Measurements from ENCODE around the gene ULBP3. TPM values are rescaled to one million over a fixed set of nuclear protein-coding genes. Genes with fewer than 3 reads are reported as not detected.
A peak's percentile ranks its signal among the peaks of the same experiment; 100 is the strongest.
"Not testable (repeated sequence)": the region's sequence is repeated elsewhere in the genome, so short reads cannot be mapped to it uniquely, and the experiment has no call there.

The ULBP3 gene
- total RNA-seq, 2 donors from 2014 or later = 1.8 to 1.9 TPM

DNA sequence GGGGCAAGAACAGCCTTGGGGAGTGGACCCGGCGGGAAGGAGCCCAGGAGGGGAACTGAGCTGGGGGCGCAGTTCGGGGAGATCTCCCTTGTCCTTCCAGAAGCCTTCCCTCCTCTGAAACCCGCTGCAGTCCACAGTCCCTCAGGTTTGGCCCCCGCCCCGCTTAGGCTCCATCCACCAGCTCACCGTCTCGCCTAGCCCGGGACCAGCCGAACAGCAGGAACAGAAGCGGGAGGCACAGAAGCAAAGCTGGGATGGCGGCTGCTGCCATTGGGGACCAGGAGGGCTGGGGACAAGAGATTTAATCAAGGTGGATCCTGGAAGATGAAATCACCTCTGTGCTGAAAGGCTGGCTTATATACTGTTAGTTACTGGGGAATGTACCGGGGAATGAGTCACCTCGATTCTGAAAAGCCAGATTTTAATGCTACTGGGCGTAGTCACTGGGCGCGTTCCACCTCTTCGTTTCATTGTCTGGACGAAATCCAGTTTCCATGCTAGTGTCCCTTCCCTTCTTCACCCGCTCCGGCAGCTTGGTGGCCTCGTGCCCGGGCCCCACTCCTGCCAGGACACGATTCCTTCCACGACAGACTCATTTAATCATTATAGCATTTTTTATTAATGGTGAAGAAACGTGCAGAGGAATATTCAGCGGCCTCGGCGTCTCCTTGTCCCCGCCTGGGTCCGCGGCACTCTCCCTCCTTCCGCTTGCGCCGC lies 43.6 kb downstream of the ULBP3 start, which contains the start of gene RAET1L:
Gene RAET1L, minus strand, starts transcription at position 332 of the 717 bp plus-strand sequence. Its CDS starts 61 bp downstream, at position 271.
- peak; percentile 75 for DNase-seq
- Histone ChIP-seq H3K36me3 (no peaks in the 10 kb centered on the region), H3K4me1 (peaks cover 8% of the 10 kb centered on the region), H3K9ac (ENCODE audit: low read depth in 2 of 2, low read length in 2 of 2) (no peak within 1 kb of the TSS), H3K9me3 (no peaks in the 10 kb centered on the region), H3K27ac (no peak within 1 kb of the TSS), H3K27me3 (peaks cover 7% of the 10 kb centered on the region), H3K4me3 (no peak within 1 kb of the TSS)
- TF ChIP-seq, protein P1, sequence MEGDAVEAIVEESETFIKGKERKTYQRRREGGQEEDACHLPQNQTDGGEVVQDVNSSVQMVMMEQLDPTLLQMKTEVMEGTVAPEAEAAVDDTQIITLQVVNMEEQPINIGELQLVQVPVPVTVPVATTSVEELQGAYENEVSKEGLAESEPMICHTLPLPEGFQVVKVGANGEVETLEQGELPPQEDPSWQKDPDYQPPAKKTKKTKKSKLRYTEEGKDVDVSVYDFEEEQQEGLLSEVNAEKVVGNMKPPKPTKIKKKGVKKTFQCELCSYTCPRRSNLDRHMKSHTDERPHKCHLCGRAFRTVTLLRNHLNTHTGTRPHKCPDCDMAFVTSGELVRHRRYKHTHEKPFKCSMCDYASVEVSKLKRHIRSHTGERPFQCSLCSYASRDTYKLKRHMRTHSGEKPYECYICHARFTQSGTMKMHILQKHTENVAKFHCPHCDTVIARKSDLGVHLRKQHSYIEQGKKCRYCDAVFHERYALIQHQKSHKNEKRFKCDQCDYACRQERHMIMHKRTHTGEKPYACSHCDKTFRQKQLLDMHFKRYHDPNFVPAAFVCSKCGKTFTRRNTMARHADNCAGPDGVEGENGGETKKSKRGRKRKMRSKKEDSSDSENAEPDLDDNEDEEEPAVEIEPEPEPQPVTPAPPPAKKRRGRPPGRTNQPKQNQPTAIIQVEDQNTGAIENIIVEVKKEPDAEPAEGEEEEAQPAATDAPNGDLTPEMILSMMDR (IDR thresholded peaks at IDR 0.05) = no peak
- intact Hi-C loops (cut with DNase I) = no loop called here

DNA sequence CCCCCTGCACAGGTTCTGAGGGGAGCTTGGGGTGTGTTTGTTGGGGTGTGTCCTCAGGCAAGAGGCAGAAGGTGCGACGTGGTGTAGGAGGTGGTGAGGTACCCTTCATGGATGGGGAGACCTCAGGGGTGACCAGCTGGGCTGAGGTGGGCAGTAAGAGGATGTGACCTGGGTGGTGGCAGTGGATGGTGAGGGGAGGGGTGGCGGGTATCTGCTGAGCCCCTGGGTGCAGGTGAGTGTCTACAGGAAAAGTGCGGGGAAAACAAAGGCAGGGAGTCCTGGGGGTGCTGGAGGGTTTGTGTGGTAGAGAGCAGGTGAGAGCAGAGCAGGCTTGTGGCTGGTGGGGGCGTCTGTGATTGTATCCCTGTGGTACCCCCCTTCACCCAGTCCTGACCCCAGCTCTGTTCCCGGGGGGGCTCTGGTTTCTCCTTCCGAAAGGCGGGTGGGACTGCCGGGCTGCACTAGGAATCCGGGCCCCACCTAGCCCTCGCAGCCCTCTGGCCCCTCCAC lies 44.2 kb downstream of the ULBP3 start:
- TF ChIP-seq, protein P1 (IDR thresholded peaks at IDR 0.05) = no peak
- no peak overlapping the region for H3K27ac ChIP-seq
- peaks cover 7% of the 10 kb centered on the region for H3K27me3 ChIP-seq
- no peak overlapping the region for H3K9ac ChIP-seq (ENCODE audit: low read depth in 2 of 2, low read length in 2 of 2)
- no peaks in the 10 kb centered on the region for H3K9me3 ChIP-seq
- no peak overlapping the region for H3K4me3 ChIP-seq
- peaks cover 8% of the 10 kb centered on the region for H3K4me1 ChIP-seq
- DNase-seq = no peak
- intact Hi-C loops (cut with DNase I) = no loop called here
- no peaks in the 10 kb centered on the region for H3K36me3 ChIP-seq

DNA sequence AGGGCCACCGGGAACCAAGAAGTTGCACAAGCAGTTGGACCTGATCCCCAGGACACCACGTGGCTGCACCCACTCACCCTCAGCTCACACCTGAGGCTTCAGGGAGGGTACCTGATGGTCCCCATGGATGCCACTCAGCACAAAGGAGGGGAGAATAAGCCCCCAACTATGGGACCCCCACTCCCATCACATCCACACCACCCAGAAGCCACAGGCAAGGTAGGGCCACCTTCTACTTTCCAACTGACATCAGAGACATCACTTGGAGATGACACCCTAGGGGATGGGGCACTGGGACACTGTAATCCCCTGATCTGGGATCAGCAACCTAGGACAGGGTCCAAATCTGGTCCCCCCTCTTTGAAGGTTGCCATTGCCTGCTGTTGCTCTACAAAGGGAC lies 44.9 kb downstream of the ULBP3 start:
- intact Hi-C loops (cut with DNase I); H3K27me3 ChIP-seq; DNase-seq; H3K4me1 ChIP-seq; H3K9me3 ChIP-seq; H3K27ac ChIP-seq; H3K4me3 ChIP-seq; H3K36me3 ChIP-seq; H3K9ac ChIP-seq (ENCODE audit: low read depth in 2 of 2, low read length in 2 of 2): not testable (repeated sequence)

DNA sequence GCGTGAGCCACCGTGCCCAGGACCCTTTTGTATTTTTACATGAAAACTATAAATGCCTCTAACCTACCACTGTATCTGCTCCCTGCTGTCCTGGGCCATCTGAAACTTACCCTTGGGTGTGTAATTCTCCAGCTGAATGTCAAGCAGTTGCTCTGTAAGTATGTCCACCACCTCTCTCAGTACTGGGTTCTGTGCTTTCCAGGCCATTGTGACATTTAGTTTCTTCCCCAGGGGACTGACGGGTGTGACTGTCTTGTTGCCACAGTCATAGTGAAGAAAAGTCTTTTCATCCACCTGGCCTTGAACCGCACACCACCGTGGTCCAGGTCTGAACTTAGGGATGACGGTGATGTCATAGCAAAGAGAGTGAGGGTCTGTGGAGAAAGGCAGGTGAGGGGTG lies 47.1 kb downstream of the ULBP3 start:
- H3K4me3 ChIP-seq = not testable (repeated sequence)
- peaks cover 11% of the 10 kb centered on the region for H3K27me3 ChIP-seq

DNA sequence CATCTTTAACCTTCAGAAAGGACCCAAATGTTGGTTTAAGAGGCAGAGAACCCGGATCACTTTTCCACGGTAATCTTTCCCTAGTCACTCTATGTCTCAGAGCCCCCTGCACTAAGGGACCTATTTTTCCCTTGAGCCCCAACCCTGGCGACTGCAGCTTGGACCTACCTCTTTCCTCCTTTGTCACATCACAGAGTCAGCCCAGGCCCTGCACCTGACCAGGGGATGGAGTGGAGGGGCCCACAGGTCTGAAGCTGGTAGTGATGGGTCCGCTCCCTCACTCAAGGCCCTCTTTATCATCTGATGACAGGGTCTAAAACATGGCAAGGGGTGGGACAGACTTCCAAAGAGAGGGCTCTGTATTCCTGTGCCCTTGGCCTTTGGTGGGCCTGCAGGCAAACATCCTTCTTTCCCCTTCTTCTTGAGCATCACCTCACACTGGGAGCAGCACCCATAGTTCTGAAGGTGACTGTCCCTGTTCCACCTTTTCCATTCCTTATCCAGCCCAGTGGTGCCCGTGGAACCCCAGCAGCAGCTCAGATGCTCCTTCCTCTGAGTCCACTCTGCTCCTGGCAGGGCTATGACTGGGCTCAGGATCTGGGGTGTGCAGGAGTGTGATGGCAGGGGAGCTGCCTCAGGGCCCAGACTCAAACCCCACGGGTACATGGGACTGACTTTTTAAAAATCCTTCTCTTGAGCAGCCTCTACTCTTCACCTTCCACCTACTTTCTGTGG lies 49.9 kb downstream of the ULBP3 start:
- intact Hi-C loops (cut with DNase I) = loop anchor here (10.0 kb wide), 1 partner anchor 184 kb away; no protein-coding TSS in a partner anchor
- Histone ChIP-seq H3K27ac (no peak overlapping the region), H3K27me3 (peaks cover 21% of the 10 kb centered on the region), H3K9me3 (no peaks in the 10 kb centered on the region), H3K4me3 (no peak overlapping the region), H3K4me1 (no peaks in the 10 kb centered on the region), H3K36me3 (no peaks in the 10 kb centered on the region), H3K9ac (ENCODE audit: low read depth in 2 of 2, low read length in 2 of 2) (no peak overlapping the region)
- TF ChIP-seq, protein P1 (IDR thresholded peaks at IDR 0.05) = no peak
- DNase-seq = no peak

More for the DNA sequence above, 47.1 kb downstream of the ULBP3 start:
- H3K9ac ChIP-seq (ENCODE audit: low read depth in 2 of 2, low read length in 2 of 2); H3K4me1 ChIP-seq; H3K9me3 ChIP-seq; H3K36me3 ChIP-seq; H3K27ac ChIP-seq; intact Hi-C loops (cut with DNase I); DNase-seq: not testable (repeated sequence)

DNA sequence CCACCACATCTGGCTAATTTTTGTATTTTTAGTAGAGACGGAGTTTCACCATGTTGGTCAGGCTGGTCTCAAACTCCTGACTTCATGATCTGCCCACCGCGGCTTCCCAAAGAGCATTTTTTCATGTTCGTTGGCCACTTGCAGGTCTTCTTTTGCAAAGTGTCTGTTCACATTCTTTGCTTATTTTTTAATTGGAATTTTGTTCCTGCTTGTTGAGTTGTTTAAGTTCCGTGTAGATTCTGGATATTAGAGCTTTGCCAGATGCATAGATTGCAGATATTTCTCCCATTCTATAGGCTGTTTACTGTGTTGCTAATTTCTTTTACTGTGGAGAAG lies 51.8 kb downstream of the ULBP3 start:
- H3K4me1 ChIP-seq; DNase-seq; H3K4me3 ChIP-seq; H3K36me3 ChIP-seq; H3K27ac ChIP-seq; H3K9me3 ChIP-seq; H3K9ac ChIP-seq (ENCODE audit: low read depth in 2 of 2, low read length in 2 of 2): not testable (repeated sequence)
- H3K27me3 ChIP-seq = peaks cover 33% of the 10 kb centered on the region
- intact Hi-C loops (cut with DNase I) = loop anchor here (10.0 kb wide), 1 partner anchor 182 kb away; no protein-coding TSS in a partner anchor

All from colonic mucosa (tissue), 4 donors.